GM12878 (cell line): ENCODE measurements around the gene FAM221A. TPM values are rescaled to one million over a fixed set of nuclear protein-coding genes. Genes with fewer than 3 reads are reported as not detected.

Experiments used
- ATAC-seq: fragments of 200-7000 bp; cut with Tn5 transposase; 3 replicates; pipeline ENCODE4 v1.9.1; 2020; ENCODE audit warnings: mild to moderate bottlenecking, moderate library complexity
- BruUV-seq: library from RNA; stranded (reverse); fragments of 400-500 nt; replicated peaks from 2 replicates; lab custom pipeline; 2021; lab: Mats Ljungman, UMichigan
- CTCF ChIA-PET: fragments of 300-600 bp; sonication (Branson Sonifier 250); formaldehyde crosslinking; extraction: SDS; loops from one replicate; lab custom pipeline; 2021; ENCODE audit warnings: inconsistent platforms; lab: Yijun Ruan, JAX
- POLR2A ChIA-PET: fragments of 350-600 bp; formaldehyde crosslinking; extraction: SDS; loops from one replicate; lab custom pipeline; 2021; ENCODE audit warnings: inconsistent platforms; lab: Charles Lee
- RAD21 ChIA-PET: fragments of 300-600 bp; sonication (Branson Sonifier 250); formaldehyde crosslinking; loops from one replicate; lab custom pipeline; 2023; ENCODE audit warnings: antibody characterized with exemption; ENCODE audit not compliant: unreplicated experiment; lab: Charles Lee
- SMC1A ChIA-PET: fragments of 300-600 bp; sonication (Branson Sonifier 250); formaldehyde crosslinking; loops from one replicate; lab custom pipeline; 2023; ENCODE audit not compliant: unreplicated experiment, uncharacterized antibody; lab: Charles Lee
- DNase-seq: peaks from one replicate; pipeline ENCODE4 v3.0.0-alpha.2; 2011; ENCODE audit warnings: low read depth, low spot score
- FAIRE-seq: peaks from 3 replicates; lab custom pipeline; 2011; peaks lifted over from hg19 to GRCh38; lab: Jason Lieb, UNC
- H2AFZ ChIP-seq: 2 replicates; pipeline ENCODE4 v1.6.0; 2011; ENCODE audit warnings: low read depth, low read length, control low read depth; ENCODE audit not compliant: control insufficient read depth
- H3K27ac ChIP-seq: 2 replicates; pipeline ENCODE4 v1.5.1; 2011; ENCODE audit warnings: control low read depth; ENCODE audit not compliant: control insufficient read depth, insufficient read depth
- H3K27me3 ChIP-seq, 2 experiments: replicated peaks in 1 of 2; 2 replicates each; pipeline versions ENCODE4 v1.6.0 to v1.6.1; 2011; ENCODE audit warnings: low read length in 1 of 2; ENCODE audit not compliant: control insufficient read depth in 2 of 2, insufficient read depth in 2 of 2
- H3K36me3 ChIP-seq, 2 experiments: 2 replicates each; pipeline ENCODE4 v1.5.1; 2011; ENCODE audit warnings: low read length in 1 of 2; ENCODE audit not compliant: control insufficient read depth in 2 of 2, insufficient read depth in 2 of 2
- H3K4me1 ChIP-seq: 2 replicates; pipeline ENCODE4 v1.6.1; 2011; ENCODE audit warnings: mild to moderate bottlenecking, low read length, moderate library complexity, mixed read lengths; ENCODE audit not compliant: control insufficient read depth, insufficient read depth
- H3K4me2 ChIP-seq: 2 replicates; pipeline ENCODE4 v1.6.0; 2011; ENCODE audit warnings: control low read depth; ENCODE audit not compliant: control insufficient read depth, insufficient read depth
- H3K4me3 ChIP-seq: fragments of 200-600 bp; sonication (generic); 2 replicates; pipeline ENCODE4 v1.5.1; 2016
- H3K79me2 ChIP-seq: 2 replicates; pipeline ENCODE4 v1.6.0; 2011; ENCODE audit warnings: low read length; ENCODE audit not compliant: control insufficient read depth, insufficient read depth
- H3K9ac ChIP-seq: 2 replicates; pipeline ENCODE4 v1.8.0; 2011; ENCODE audit warnings: low read length, control low read depth, mixed read lengths; ENCODE audit not compliant: control insufficient read depth, insufficient read depth
- H3K9me3 ChIP-seq: replicated peaks from 3 replicates; pipeline ENCODE4 v1.5.1; 2011; ENCODE audit warnings: mild to moderate bottlenecking, low read length; ENCODE audit not compliant: control insufficient read depth, insufficient read depth
- H4K20me1 ChIP-seq: 2 replicates; pipeline ENCODE4 v1.6.0; 2011; ENCODE audit not compliant: control insufficient read depth, insufficient read depth
- BCL11A ChIP-seq: IDR thresholded peaks from 2 replicates; pipeline ENCODE4 v1.6.1; 2011; ENCODE audit warnings: low read depth, low read length
- BRCA1 ChIP-seq: IDR thresholded peaks from 2 replicates; pipeline ENCODE4 v1.6.1; 2011; ENCODE audit warnings: low read depth, low read length, improper control_type of control experiment
- CHD1 ChIP-seq: IDR thresholded peaks from 2 replicates; pipeline ENCODE4 v1.6.1; 2012; ENCODE audit warnings: low read depth, low read length, improper control_type of control experiment
- CHD4 ChIP-seq: fragments of 200-600 bp; sonication (generic); IDR thresholded peaks from 2 replicates; pipeline ENCODE4 v1.6.1; 2016; ENCODE audit warnings: mild to moderate bottlenecking
- CREB1 ChIP-seq: IDR thresholded peaks from 2 replicates; pipeline ENCODE4 v1.6.1; 2012; ENCODE audit warnings: low read depth, mild to moderate bottlenecking, inconsistent platforms
- ESRRA ChIP-seq: IDR thresholded peaks from 2 replicates; pipeline ENCODE4 v1.6.1; 2012; ENCODE audit warnings: mild to moderate bottlenecking, low read length, improper control_type of control experiment
- FOXM1 ChIP-seq: IDR thresholded peaks from 2 replicates; pipeline ENCODE4 v1.6.1; 2012; ENCODE audit warnings: low read depth, mild to moderate bottlenecking, inconsistent platforms, low read length, moderate library complexity
- KAT2A ChIP-seq: conservative IDR thresholded peaks from 2 replicates; pipeline ENCODE4 v1.6.1; 2011; ENCODE audit warnings: low read depth, low read length; ENCODE audit not compliant: control insufficient read depth
- MEF2A ChIP-seq: IDR thresholded peaks from 2 replicates; pipeline ENCODE4 v1.6.1; 2011; ENCODE audit warnings: low read depth, mild to moderate bottlenecking, low read length, moderate library complexity; ENCODE audit not compliant: insufficient read depth
- NFIC ChIP-seq: IDR thresholded peaks from 2 replicates; pipeline ENCODE4 v1.6.1; 2012; ENCODE audit warnings: low read depth, mild to moderate bottlenecking, inconsistent platforms, low read length, moderate library complexity
- NFYB ChIP-seq: IDR thresholded peaks from 2 replicates; pipeline ENCODE4 v1.6.1; 2011; ENCODE audit warnings: low read depth, mild to moderate bottlenecking, low read length, improper control_type of control experiment, moderate library complexity; ENCODE audit not compliant: insufficient read depth
- RUNX3 ChIP-seq: IDR thresholded peaks from 2 replicates; pipeline ENCODE4 v1.6.1; 2012; ENCODE audit warnings: low read length, inconsistent platforms
- SP1 ChIP-seq: IDR thresholded peaks from one replicate; pipeline ENCODE4 v1.6.1; 2011; ENCODE audit warnings: low read depth, low read length
- SUPT20H ChIP-seq: IDR thresholded peaks from 2 replicates; pipeline ENCODE4 v1.6.1; 2011; ENCODE audit warnings: low read depth, mild to moderate bottlenecking, low read length, moderate library complexity, borderline replicate concordance; ENCODE audit not compliant: control insufficient read depth
- TAF1 ChIP-seq: IDR thresholded peaks from 2 replicates; pipeline ENCODE4 v1.6.1; 2011; ENCODE audit warnings: mild to moderate bottlenecking, low read depth, low read length, borderline replicate concordance
- ZNF207 ChIP-seq: fragments of 450-650 bp; IDR thresholded peaks from 2 replicates; pipeline ENCODE4 v1.6.1; 2014; ENCODE audit warnings: antibody characterized with exemption, mild to moderate bottlenecking, borderline replicate concordance
- ZNF687 ChIP-seq: fragments of 450-650 bp; IDR thresholded peaks from 2 replicates; pipeline ENCODE4 v1.6.1; 2017; ENCODE audit warnings: mild to moderate bottlenecking, moderate library complexity
- WGBS: methylation state at CpG from one replicate; pipeline ENCODE4 v1.1.6; 2016; ENCODE audit warnings: low lambda C conversion rate; ENCODE audit not compliant: insufficient replicate concordance, insufficient coverage; ENCODE audit errors: missing lambda C conversion rate; 5-methylcytosine and 5-hydroxymethylcytosine counted together
- in situ Hi-C: fragments of 300-500 bp; cut with MboI; formaldehyde crosslinking; loops from 9 replicates; pipeline ENCODE4 v1.14.3; 2018; ENCODE audit warnings: mixed read lengths
- intact Hi-C: fragments of 100-400 bp; cut with micrococcal nuclease; formaldehyde crosslinking; loops from one replicate; pipeline ENCODE4 v1.14.2; 2022; ENCODE audit not compliant: unreplicated experiment
- polyA plus RNA-seq, 11 experiments: library from polyadenylated mRNA; depleted of rRNA in 4 of 11; unstranded in 6 of 11; stranded (reverse) in 5 of 11; fragments of >200 nt; fragmentation: Nextera tagmentation in 4 of 11; fragmentation: Illumina TruSeq in 1 of 11; extraction: Ambion mirVana in 4 of 11; extraction: Trizol in 1 of 11; gene quantifications; 1 replicate in 1 of 11; 2 replicates in 10 of 11; pipeline versions ENCODE4 v1.2.1 to v1.2.3, GENCODE V29; 2011 to 2016; ENCODE audit warnings: inconsistent platforms in 2 of 11, missing spikeins in 2 of 11, low read depth in 1 of 11
- total RNA-seq, 4 experiments: library from RNA; depleted of rRNA in 3 of 4; stranded (reverse); fragments of >200 nt in 3 of 4; fragmentation: Illumina TruSeq in 1 of 4; extraction: Trizol in 1 of 4; gene quantifications; 2 replicates each; pipeline versions ENCODE4 v1.2.1 to v1.2.3, GENCODE V29; 2013 to 2021
- TF ChIP-seq, protein P1 (sequence below): fragments of 450-650 bp; IDR thresholded peaks from 2 replicates; pipeline ENCODE4 v1.6.1; 2017; ENCODE audit warnings: mild to moderate bottlenecking, moderate library complexity

Gene FAM221A
- total and polyA plus RNA-seq, 10 of the 15 experiments (the other 5 are each of a cell fraction or from before 2014, with no cell fraction given), result 6.3 to 16.7 (median 9.7) TPM

GRCh38 chr7:23661385-23661784 lies 18.6 kb upstream of the FAM221A start:
- CTCF ChIA-PET, result no interaction called here

More at GRCh38 chr7:23661385-23661784, 18.6 kb upstream of the FAM221A start:
- ChIA-PET SMC1A (no interaction called here), RAD21 (no interaction called here), POLR2A (interaction anchor here (1.0 kb wide), 1 partner anchor 19 kb away, joined by 4 read pairs; the partner anchor contains the start of gene FAM221A)
- Histone ChIP-seq H3K9me3 (peaks cover 7% of the 10 kb centered on the region; the same call in 2 of the 3 replicates), H3K79me2 (no peaks in the 10 kb centered on the region), H3K36me3 (no peaks in the 10 kb centered on the region), H3K4me2 (no peak overlapping the region), H4K20me1 (no peaks in the 10 kb centered on the region), H2AFZ (no peak overlapping the region), H3K27me3 (no peaks in the 10 kb centered on the region), H3K9ac (no peak overlapping the region), H3K27ac (no peak overlapping the region), H3K4me1 (no peaks in the 10 kb centered on the region), H3K4me3 (no peak overlapping the region)
- DNase-seq (no peak), FAIRE-seq (no peak), ATAC-seq (no peak)
- intact Hi-C loops, result no loop called here
- 86% methylated on average over 3 of the region's 3 CpGs for WGBS
- TF ChIP-seq SUPT20H (no peak), NFIC (no peak), TAF1 (no peak), ZNF687 (no peak), ESRRA (no peak), CHD1 (no peak), CHD4 (no peak), NFYB (no peak), KAT2A (no peak), ZNF207 (no peak), RUNX3 (no peak), CREB1 (no peak), BCL11A (no peak), SP1 (no peak), BRCA1 (no peak), MEF2A (no peak), FOXM1 (no peak)
- TF ChIP-seq, protein P1, sequence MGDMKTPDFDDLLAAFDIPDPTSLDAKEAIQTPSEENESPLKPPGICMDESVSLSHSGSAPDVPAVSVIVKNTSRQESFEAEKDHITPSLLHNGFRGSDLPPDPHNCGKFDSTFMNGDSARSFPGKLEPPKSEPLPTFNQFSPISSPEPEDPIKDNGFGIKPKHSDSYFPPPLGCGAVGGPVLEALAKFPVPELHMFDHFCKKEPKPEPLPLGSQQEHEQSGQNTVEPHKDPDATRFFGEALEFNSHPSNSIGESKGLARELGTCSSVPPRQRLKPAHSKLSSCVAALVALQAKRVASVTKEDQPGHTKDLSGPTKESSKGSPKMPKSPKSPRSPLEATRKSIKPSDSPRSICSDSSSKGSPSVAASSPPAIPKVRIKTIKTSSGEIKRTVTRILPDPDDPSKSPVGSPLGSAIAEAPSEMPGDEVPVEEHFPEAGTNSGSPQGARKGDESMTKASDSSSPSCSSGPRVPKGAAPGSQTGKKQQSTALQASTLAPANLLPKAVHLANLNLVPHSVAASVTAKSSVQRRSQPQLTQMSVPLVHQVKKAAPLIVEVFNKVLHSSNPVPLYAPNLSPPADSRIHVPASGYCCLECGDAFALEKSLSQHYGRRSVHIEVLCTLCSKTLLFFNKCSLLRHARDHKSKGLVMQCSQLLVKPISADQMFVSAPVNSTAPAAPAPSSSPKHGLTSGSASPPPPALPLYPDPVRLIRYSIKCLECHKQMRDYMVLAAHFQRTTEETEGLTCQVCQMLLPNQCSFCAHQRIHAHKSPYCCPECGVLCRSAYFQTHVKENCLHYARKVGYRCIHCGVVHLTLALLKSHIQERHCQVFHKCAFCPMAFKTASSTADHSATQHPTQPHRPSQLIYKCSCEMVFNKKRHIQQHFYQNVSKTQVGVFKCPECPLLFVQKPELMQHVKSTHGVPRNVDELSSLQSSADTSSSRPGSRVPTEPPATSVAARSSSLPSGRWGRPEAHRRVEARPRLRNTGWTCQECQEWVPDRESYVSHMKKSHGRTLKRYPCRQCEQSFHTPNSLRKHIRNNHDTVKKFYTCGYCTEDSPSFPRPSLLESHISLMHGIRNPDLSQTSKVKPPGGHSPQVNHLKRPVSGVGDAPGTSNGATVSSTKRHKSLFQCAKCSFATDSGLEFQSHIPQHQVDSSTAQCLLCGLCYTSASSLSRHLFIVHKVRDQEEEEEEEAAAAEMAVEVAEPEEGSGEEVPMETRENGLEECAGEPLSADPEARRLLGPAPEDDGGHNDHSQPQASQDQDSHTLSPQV, result no peak
- in situ Hi-C loops, result no loop called here
- no TSS peak for BruUV-seq
